Measurements from ENCODE around the gene TRIL. TPM values are rescaled to one million over a fixed set of nuclear protein-coding genes. Genes with fewer than 3 reads are reported as not detected.
A peak's percentile ranks its signal among the peaks of the same experiment; 100 is the strongest.

The TRIL gene
- total RNA-seq, 2 experiments from 2014 or later: 0.05 TPM; not detected in 1

- no peak for ATAC-seq
- Mint-ChIP-seq H3K27ac (no peak overlapping the region), H3K27me3 (peaks cover 77% of the 10 kb centered on the region), H3K4me3 (no peak overlapping the region), H3K9me3 (ENCODE audit: low read depth) (no peaks in the 10 kb centered on the region), H3K4me1 (peaks cover 10% of the 10 kb centered on the region), H3K36me3 (no peaks in the 10 kb centered on the region)
- CTCF ChIA-PET: interaction anchor here (1.2 to 2.2 kb wide), 5 partner anchors 18 to 153 kb away, joined by 3 to 11 read pairs (median 6); no protein-coding TSS in a partner anchor
- no peak for DNase-seq
These were observed 4.5 kb downstream of the TRIL start for GRCh38 chr7:28953633-28954032.

- CTCF ChIA-PET: interaction anchor here (1.2 to 1.4 kb wide), 3 partner anchors 15 to 20 kb away, joined by 3 to 4 read pairs (median 3); partner anchors contain the start of gene TRIL
- no peaks in the 10 kb centered on the region for H3K4me1 Mint-ChIP-seq
- no peaks in the 10 kb centered on the region for H3K36me3 Mint-ChIP-seq
These were observed 16.0 kb downstream of the TRIL start for GRCh38 chr7:28942168-28942567.

GRCh38 chr7:28941633-28942032 lies 16.5 kb downstream of the TRIL start:
- Mint-ChIP-seq H3K4me3 (no peak overlapping the region), H3K9me3 (ENCODE audit: low read depth) (no peaks in the 10 kb centered on the region), H3K4me1 (no peaks in the 10 kb centered on the region), H3K27ac (no peak overlapping the region), H3K36me3 (no peaks in the 10 kb centered on the region), H3K27me3 (peaks cover 37% of the 10 kb centered on the region)
- ATAC-seq: no peak
- CTCF ChIA-PET: interaction anchor here (1.4 to 2.5 kb wide), 2 partner anchors 15 to 16 kb away, joined by 3 to 11 read pairs; partner anchors contain the start of gene TRIL
- no peak for DNase-seq

More at GRCh38 chr7:28942168-28942567, 16.0 kb downstream of the TRIL start:
- H3K27me3 Mint-ChIP-seq: peaks cover 41% of the 10 kb centered on the region
- no peaks in the 10 kb centered on the region for H3K9me3 Mint-ChIP-seq (ENCODE audit: low read depth)
- no peak for DNase-seq
- no peak overlapping the region for H3K27ac Mint-ChIP-seq
- no peak for ATAC-seq
- no peak overlapping the region for H3K4me3 Mint-ChIP-seq

- Mint-ChIP-seq H3K9me3 (ENCODE audit: low read depth) (no peaks in the 10 kb centered on the region), H3K36me3 (no peaks in the 10 kb centered on the region), H3K27ac (no peak overlapping the region), H3K4me3 (no peak overlapping the region), H3K27me3 (peaks cover 35% of the 10 kb centered on the region), H3K4me1 (no peaks in the 10 kb centered on the region)
- CTCF ChIA-PET: interaction anchor here (1.4 to 2.5 kb wide), 2 partner anchors 14 to 17 kb away, joined by 3 to 11 read pairs; partner anchors contain the start of gene TRIL
- no peak for DNase-seq
- ATAC-seq: no peak
These were observed 17.3 kb downstream of the TRIL start for GRCh38 chr7:28940741-28941384.

GRCh38 chr7:28939844-28940544 lies 18.1 kb downstream of the TRIL start:
- Mint-ChIP-seq H3K36me3 (no peaks in the 10 kb centered on the region), H3K4me1 (no peaks in the 10 kb centered on the region), H3K27me3 (peaks cover 35% of the 10 kb centered on the region), H3K27ac (no peak overlapping the region), H3K9me3 (ENCODE audit: low read depth) (no peaks in the 10 kb centered on the region), H3K4me3 (no peak overlapping the region)
- no peak for DNase-seq
- ATAC-seq: no peak
- CTCF ChIA-PET: interaction anchor here (2.5 kb wide), 1 partner anchor 13 kb away, joined by 11 read pairs; no protein-coding TSS in a partner anchor

GRCh38 chr7:28939367-28939766 lies 18.8 kb downstream of the TRIL start:
- CTCF ChIA-PET: interaction anchor here (2.5 kb wide), 1 partner anchor 12 kb away, joined by 11 read pairs; no protein-coding TSS in a partner anchor
- peaks cover 32% of the 10 kb centered on the region for H3K27me3 Mint-ChIP-seq
- H3K4me3 Mint-ChIP-seq: no peak overlapping the region
- DNase-seq (no peak), ATAC-seq (no peak)
- no peaks in the 10 kb centered on the region for H3K4me1 Mint-ChIP-seq
- no peaks in the 10 kb centered on the region for H3K36me3 Mint-ChIP-seq
- H3K27ac Mint-ChIP-seq: no peak overlapping the region
- H3K9me3 Mint-ChIP-seq (ENCODE audit: low read depth): no peaks in the 10 kb centered on the region

- DNase-seq (no peak), ATAC-seq (no peak)
- H3K4me3 Mint-ChIP-seq: no peak overlapping the region
- H3K27ac Mint-ChIP-seq: no peak overlapping the region
- H3K4me1 Mint-ChIP-seq: no peaks in the 10 kb centered on the region
- no peaks in the 10 kb centered on the region for H3K9me3 Mint-ChIP-seq (ENCODE audit: low read depth)
- H3K36me3 Mint-ChIP-seq: no peaks in the 10 kb centered on the region
- CTCF ChIA-PET: interaction anchor here (1.1 to 1.4 kb wide), 2 partner anchors 11 to 16 kb away, joined by 3 to 5 read pairs; no protein-coding TSS in a partner anchor
- peaks cover 24% of the 10 kb centered on the region for H3K27me3 Mint-ChIP-seq
These were observed 20.5 kb downstream of the TRIL start for GRCh38 chr7:28937619-28938018.

GRCh38 chr7:28937103-28937502 lies 21.0 kb downstream of the TRIL start:
- no peak for ATAC-seq
- CTCF ChIA-PET: interaction anchor here (1.0 to 1.4 kb wide), 4 partner anchors 10 to 511 kb away, joined by 3 to 5 read pairs (median 3); no protein-coding TSS in a partner anchor
- Mint-ChIP-seq H3K36me3 (no peaks in the 10 kb centered on the region), H3K27me3 (peaks cover 22% of the 10 kb centered on the region), H3K4me3 (no peak overlapping the region), H3K4me1 (no peaks in the 10 kb centered on the region), H3K27ac (no peak overlapping the region), H3K9me3 (ENCODE audit: low read depth) (no peaks in the 10 kb centered on the region)
- DNase-seq: no peak

- CTCF ChIA-PET: interaction anchor here (4.0 kb wide), 1 partner anchor 12 kb away, joined by 21 read pairs; no protein-coding TSS in a partner anchor
- Mint-ChIP-seq H3K4me1 (no peaks in the 10 kb centered on the region), H3K27me3 (peaks cover 18% of the 10 kb centered on the region), H3K36me3 (no peaks in the 10 kb centered on the region), H3K27ac (no peak overlapping the region), H3K4me3 (no peak overlapping the region), H3K9me3 (ENCODE audit: low read depth) (no peaks in the 10 kb centered on the region)
- DNase-seq: no peak
- ATAC-seq: no peak
These were observed 24.2 kb downstream of the TRIL start for GRCh38 chr7:28933846-28934320.

GRCh38 chr7:28931565-28931964 lies 26.6 kb downstream of the TRIL start:
- H3K27me3 Mint-ChIP-seq: peaks cover 22% of the 10 kb centered on the region
- ATAC-seq (no peak), DNase-seq (no peak)
- peaks cover 11% of the 10 kb centered on the region for H3K4me1 Mint-ChIP-seq
- no peaks in the 10 kb centered on the region for H3K36me3 Mint-ChIP-seq
- no peaks in the 10 kb centered on the region for H3K9me3 Mint-ChIP-seq (ENCODE audit: low read depth)
- CTCF ChIA-PET: interaction anchor here (1.6 kb wide), 1 partner anchor 21 kb away, joined by 3 read pairs; no protein-coding TSS in a partner anchor
- H3K27ac Mint-ChIP-seq: no peak overlapping the region
- H3K4me3 Mint-ChIP-seq: no peak overlapping the region

- Mint-ChIP-seq H3K27ac (no peak overlapping the region), H3K36me3 (no peaks in the 10 kb centered on the region), H3K4me3 (peak overlapping the region; percentile 74), H3K27me3 (peaks cover 23% of the 10 kb centered on the region), H3K9me3 (ENCODE audit: low read depth) (no peaks in the 10 kb centered on the region), H3K4me1 (peaks cover 23% of the 10 kb centered on the region)
- CTCF ChIA-PET: interaction anchor here (0.6 to 11.8 kb wide), 34 partner anchors 9 to 1029 kb away, joined by 3 to 289 read pairs (median 3); partner anchors contain the start of gene TRIL
- ATAC-seq: peak; percentile 96
- peak; percentile 75 for DNase-seq
These were observed 31.1 kb downstream of the TRIL start for GRCh38 chr7:28926871-28927597.

GRCh38 chr7:28922624-28923331 lies 35.4 kb downstream of the TRIL start:
- CTCF ChIA-PET: interaction anchor here (0.7 to 11.8 kb wide), 30 partner anchors 10 to 510 kb away, joined by 3 to 289 read pairs (median 4); partner anchors contain the start of gene TRIL
- peak; percentile 42 for ATAC-seq

More at GRCh38 chr7:28922624-28923331, 35.4 kb downstream of the TRIL start:
- no peaks in the 10 kb centered on the region for H3K9me3 Mint-ChIP-seq (ENCODE audit: low read depth)
- no peaks in the 10 kb centered on the region for H3K36me3 Mint-ChIP-seq
- H3K4me3 Mint-ChIP-seq: no peak overlapping the region
- H3K27me3 Mint-ChIP-seq: peaks cover 20% of the 10 kb centered on the region
- peak; percentile 73 for DNase-seq
- H3K4me1 Mint-ChIP-seq: peaks cover 23% of the 10 kb centered on the region
- no peak overlapping the region for H3K27ac Mint-ChIP-seq

All from activated CD8-positive, alpha-beta memory T cell treated with anti-CD3 and anti-CD28 coated beads, Interleukin-2, amount 10 ng/mL, durations not matched to agents 7 days and 5 days (primary cell).